ENCODE results near the gene S100A7A.

Gene S100A7A

DNA sequence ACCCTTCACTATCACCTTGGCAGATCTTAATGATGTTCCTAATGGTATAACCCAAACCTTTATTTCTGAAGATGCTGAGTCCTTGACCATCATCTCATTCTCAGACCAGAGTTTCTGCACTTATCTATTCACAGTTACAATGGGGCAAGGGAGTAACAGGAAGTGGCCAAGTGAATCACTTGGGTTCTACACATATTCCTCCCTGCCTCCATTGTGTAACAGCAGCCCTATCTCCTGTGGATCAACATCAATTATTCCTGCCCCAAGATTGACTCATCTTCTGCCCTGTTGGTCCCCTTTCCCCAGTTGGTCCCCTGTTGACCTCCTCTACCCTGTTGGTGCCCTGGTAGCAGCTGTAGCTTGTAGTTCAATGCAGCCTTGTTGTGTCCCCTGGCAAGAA, 54.4 kb downstream of the S100A7A start:
- no peaks in the 10 kb centered on the region for H4K20me1 ChIP-seq (ENCODE audit: insufficient read depth, low read length)
- no peaks in the 10 kb centered on the region for H3K27me3 ChIP-seq (ENCODE audit: insufficient read depth, low read length)
- no peak overlapping the region for H2AFZ ChIP-seq (ENCODE audit: low read length)
- no peaks in the 10 kb centered on the region for H3K9me3 ChIP-seq (ENCODE audit: low read length)
- H3K4me2 ChIP-seq (ENCODE audit: low read length): no peak overlapping the region
- H3K4me1 ChIP-seq (ENCODE audit: insufficient read depth, low read length, severe bottlenecking): no peaks in the 10 kb centered on the region
- no peaks in the 10 kb centered on the region for H3K36me3 ChIP-seq (ENCODE audit: insufficient read depth, low read length)
- no peak overlapping the region for H3K4me3 ChIP-seq (ENCODE audit: low read depth, low read length, poor library complexity, severe bottlenecking)
- H3F3A ChIP-seq (ENCODE audit: insufficient read depth, low read length): no peaks in the 10 kb centered on the region
- no peak overlapping the region for H3K27ac ChIP-seq (ENCODE audit: low read depth, low read length, poor library complexity, severe bottlenecking)
- TF ChIP-seq, protein P1, sequence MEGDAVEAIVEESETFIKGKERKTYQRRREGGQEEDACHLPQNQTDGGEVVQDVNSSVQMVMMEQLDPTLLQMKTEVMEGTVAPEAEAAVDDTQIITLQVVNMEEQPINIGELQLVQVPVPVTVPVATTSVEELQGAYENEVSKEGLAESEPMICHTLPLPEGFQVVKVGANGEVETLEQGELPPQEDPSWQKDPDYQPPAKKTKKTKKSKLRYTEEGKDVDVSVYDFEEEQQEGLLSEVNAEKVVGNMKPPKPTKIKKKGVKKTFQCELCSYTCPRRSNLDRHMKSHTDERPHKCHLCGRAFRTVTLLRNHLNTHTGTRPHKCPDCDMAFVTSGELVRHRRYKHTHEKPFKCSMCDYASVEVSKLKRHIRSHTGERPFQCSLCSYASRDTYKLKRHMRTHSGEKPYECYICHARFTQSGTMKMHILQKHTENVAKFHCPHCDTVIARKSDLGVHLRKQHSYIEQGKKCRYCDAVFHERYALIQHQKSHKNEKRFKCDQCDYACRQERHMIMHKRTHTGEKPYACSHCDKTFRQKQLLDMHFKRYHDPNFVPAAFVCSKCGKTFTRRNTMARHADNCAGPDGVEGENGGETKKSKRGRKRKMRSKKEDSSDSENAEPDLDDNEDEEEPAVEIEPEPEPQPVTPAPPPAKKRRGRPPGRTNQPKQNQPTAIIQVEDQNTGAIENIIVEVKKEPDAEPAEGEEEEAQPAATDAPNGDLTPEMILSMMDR (IDR thresholded peaks at IDR 0.05; ENCODE audit: low read length): no peak
- TF ChIP-seq EZH2 (IDR thresholded peaks at IDR 0.05; ENCODE audit: borderline replicate concordance, low read length): no peak
- no peak overlapping the region for H3K9ac ChIP-seq (ENCODE audit: low read length)
- H3K79me2 ChIP-seq (ENCODE audit: insufficient read depth, low read length): no peaks in the 10 kb centered on the region
- H3K9me2 ChIP-seq (ENCODE audit: low read depth, low read length): no peaks in the 10 kb centered on the region
